HG02870 (cell line): ENCODE results near the gene ZNF789.

ENCODE experiments used
- ATAC-seq: cut with Tn5 transposase; IDR thresholded peaks from one replicate; pipeline ENCODE4 v1.9.1; 2021; ENCODE audit warnings: mild to moderate bottlenecking, moderate library complexity; ENCODE audit not compliant: unreplicated experiment

ZNF789 gene

GRCh38 chr7:99457650-99458493 is 14.8 kb upstream of the ZNF789 start:
- no peak for ATAC-seq

- no peak for ATAC-seq
Observed at GRCh38 chr7:99459087-99459486, 13.6 kb upstream of the ZNF789 start.

- ATAC-seq: no peak
Observed at GRCh38 chr7:99460651-99461050, 12.0 kb upstream of the ZNF789 start.

- no peak for ATAC-seq
Observed at GRCh38 chr7:99461221-99461620, 11.5 kb upstream of the ZNF789 start.

GRCh38 chr7:99465421-99465768 is 7.3 kb upstream of the ZNF789 start:
- ATAC-seq: no peak

- no peak for ATAC-seq
Observed at GRCh38 chr7:99468336-99468918, 4.3 kb upstream of the ZNF789 start.

- ATAC-seq: no peak
Observed at GRCh38 chr7:99469381-99470065, 3.2 kb upstream of the ZNF789 start.

- no peak for ATAC-seq
Observed at GRCh38 chr7:99473315-99473596, 566 bp downstream of the ZNF789 start.

- ATAC-seq: no peak
Observed at GRCh38 chr7:99476107-99476506, 3.4 kb downstream of the ZNF789 start.

- no peak for ATAC-seq
Observed at GRCh38 chr7:99478464-99479440, 6.1 kb downstream of the ZNF789 start.

GRCh38 chr7:99485094-99485493 is 12.4 kb downstream of the ZNF789 start:
- no peak for ATAC-seq

GRCh38 chr7:99489235-99489634 is 16.5 kb downstream of the ZNF789 start:
- no peak for ATAC-seq

GRCh38 chr7:99490878-99491277 is 18.2 kb downstream of the ZNF789 start:
- no peak for ATAC-seq

GRCh38 chr7:99493823-99494222 is 21.1 kb downstream of the ZNF789 start:
- no peak for ATAC-seq

- no peak for ATAC-seq
Observed at GRCh38 chr7:99497766-99498545, 25.3 kb downstream of the ZNF789 start.

- no peak for ATAC-seq
Observed at GRCh38 chr7:99498546-99498944, 25.9 kb downstream of the ZNF789 start.

GRCh38 chr7:99499371-99499720 is 26.7 kb downstream of the ZNF789 start:
- ATAC-seq: no peak

- ATAC-seq: peak; percentile 31
Observed at GRCh38 chr7:99499721-99500636, 27.3 kb downstream of the ZNF789 start, which contains the start of gene ZNF394. ZNF394 (minus strand) TSS chr7:99500281; CDS start chr7:99500093, 188 bp downstream.

- no peak for ATAC-seq
Observed at GRCh38 chr7:99500637-99501009, 27.9 kb downstream of the ZNF789 start.
